Mesothelial cell of epicardium (in vitro differentiated cells): ENCODE data around the gene COL9A2. TPM values are rescaled to one million over a fixed set of nuclear protein-coding genes. Genes with fewer than 3 reads are reported as not detected.

Source experiments
- DNase-seq, 2 experiments: peaks; one replicate each; pipeline ENCODE4 v3.0.0; 2021; ENCODE audit warnings: low spot score in 2 of 2; ENCODE audit not compliant: unreplicated experiment in 2 of 2
- H3K27ac Mint-ChIP-seq: 2 replicates; pipeline ENCODE4 v1.8.0; 2021; ENCODE audit warnings: mixed read lengths
- H3K27me3 Mint-ChIP-seq: 2 replicates; pipeline ENCODE4 v1.8.0; 2021; ENCODE audit warnings: low read depth, mixed read lengths
- H3K36me3 Mint-ChIP-seq: 2 replicates; pipeline ENCODE4 v1.8.0; 2021; ENCODE audit warnings: mixed read lengths
- H3K4me1 Mint-ChIP-seq: 2 replicates; pipeline ENCODE4 v1.8.0; 2021; ENCODE audit warnings: mixed read lengths
- H3K4me3 Mint-ChIP-seq: 2 replicates; pipeline ENCODE4 v1.8.0; 2021; ENCODE audit warnings: mild to moderate bottlenecking, moderate library complexity, mixed read lengths
- H3K9me3 Mint-ChIP-seq: 2 replicates; pipeline ENCODE4 v1.8.0; 2021; ENCODE audit warnings: mixed read lengths
- total RNA-seq: library from RNA; stranded (reverse); gene quantifications from 3 replicates; pipeline ENCODE4 v1.2.1, GENCODE V29; 2021
- TF ChIP-seq, protein P1 (sequence below): fragments of 200-600 bp; sonication (generic); IDR thresholded peaks from one replicate; pipeline ENCODE4 v1.5.0; 2021; ENCODE audit warnings: antibody characterized with exemption; ENCODE audit not compliant: unreplicated experiment

The COL9A2 gene
- total RNA-seq, 1 donor from 2014 or later: 50.3 TPM

- Mint-ChIP-seq H3K9me3 (no peaks in the 10 kb centered on the region), H3K36me3 (peaks cover 30% of the 10 kb centered on the region), H3K4me3 (no peak overlapping the region), H3K27ac (no peak overlapping the region), H3K27me3 (no peaks in the 10 kb centered on the region), H3K4me1 (peaks cover 5% of the 10 kb centered on the region)
- TF ChIP-seq, protein P1, sequence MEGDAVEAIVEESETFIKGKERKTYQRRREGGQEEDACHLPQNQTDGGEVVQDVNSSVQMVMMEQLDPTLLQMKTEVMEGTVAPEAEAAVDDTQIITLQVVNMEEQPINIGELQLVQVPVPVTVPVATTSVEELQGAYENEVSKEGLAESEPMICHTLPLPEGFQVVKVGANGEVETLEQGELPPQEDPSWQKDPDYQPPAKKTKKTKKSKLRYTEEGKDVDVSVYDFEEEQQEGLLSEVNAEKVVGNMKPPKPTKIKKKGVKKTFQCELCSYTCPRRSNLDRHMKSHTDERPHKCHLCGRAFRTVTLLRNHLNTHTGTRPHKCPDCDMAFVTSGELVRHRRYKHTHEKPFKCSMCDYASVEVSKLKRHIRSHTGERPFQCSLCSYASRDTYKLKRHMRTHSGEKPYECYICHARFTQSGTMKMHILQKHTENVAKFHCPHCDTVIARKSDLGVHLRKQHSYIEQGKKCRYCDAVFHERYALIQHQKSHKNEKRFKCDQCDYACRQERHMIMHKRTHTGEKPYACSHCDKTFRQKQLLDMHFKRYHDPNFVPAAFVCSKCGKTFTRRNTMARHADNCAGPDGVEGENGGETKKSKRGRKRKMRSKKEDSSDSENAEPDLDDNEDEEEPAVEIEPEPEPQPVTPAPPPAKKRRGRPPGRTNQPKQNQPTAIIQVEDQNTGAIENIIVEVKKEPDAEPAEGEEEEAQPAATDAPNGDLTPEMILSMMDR: no peak
- no peak for DNase-seq
Measured at GRCh38 chr1:40265298-40265697, 51.8 kb downstream of the COL9A2 start.

- no peaks in the 10 kb centered on the region for H3K9me3 Mint-ChIP-seq
- peaks cover 25% of the 10 kb centered on the region for H3K36me3 Mint-ChIP-seq
- DNase-seq: no peak
- TF ChIP-seq, protein P1: no peak
- H3K4me3 Mint-ChIP-seq: no peak overlapping the region
- H3K4me1 Mint-ChIP-seq: peaks cover 9% of the 10 kb centered on the region
- no peak overlapping the region for H3K27ac Mint-ChIP-seq
- no peaks in the 10 kb centered on the region for H3K27me3 Mint-ChIP-seq
Measured at GRCh38 chr1:40264354-40264781, 52.7 kb downstream of the COL9A2 start.

DNA sequence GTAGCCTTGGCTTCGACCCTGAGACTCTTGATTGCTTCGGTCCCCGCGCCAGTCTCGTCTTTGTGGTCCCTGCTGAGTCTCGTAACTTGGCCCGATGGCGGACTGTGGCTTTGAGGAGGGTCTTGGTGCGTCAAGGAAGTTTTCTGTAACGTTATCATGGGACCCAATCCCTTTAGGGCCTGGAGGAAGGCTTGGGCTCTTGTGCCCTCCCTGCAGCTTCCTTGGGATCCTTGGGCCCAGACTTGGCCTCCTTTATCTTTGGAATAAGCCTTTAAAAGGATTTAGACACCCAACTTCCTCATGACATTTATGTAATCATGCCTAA is 58.7 kb downstream of the COL9A2 start:
- Mint-ChIP-seq H3K27me3 (no peaks in the 10 kb centered on the region), H3K36me3 (peaks cover 12% of the 10 kb centered on the region), H3K4me3 (peak overlapping the region; percentile 93), H3K9me3 (no peaks in the 10 kb centered on the region), H3K27ac (peak overlapping the region; percentile 100), H3K4me1 (peaks cover 19% of the 10 kb centered on the region)
- TF ChIP-seq, protein P1: no peak
- no peak for DNase-seq

GRCh38 chr1:40257688-40258444 is 59.2 kb downstream of the COL9A2 start, which contains the start of gene ZMPSTE24:
Gene ZMPSTE24, plus strand, starts transcription at chr1:40258236. Its CDS starts 36 bp downstream, at chr1:40258272.
- peaks cover 11% of the 10 kb centered on the region for H3K36me3 Mint-ChIP-seq
- H3K9me3 Mint-ChIP-seq: no peaks in the 10 kb centered on the region
- DNase-seq: peak; percentile 89 to 96
- peaks cover 19% of the 10 kb centered on the region for H3K4me1 Mint-ChIP-seq
- H3K27me3 Mint-ChIP-seq: no peaks in the 10 kb centered on the region
- H3K27ac Mint-ChIP-seq: peak within 1 kb of the TSS; percentile 100
- H3K4me3 Mint-ChIP-seq: peak within 1 kb of the TSS; percentile 93
- TF ChIP-seq, protein P1: no peak

GRCh38 chr1:40257313-40257687 is 59.8 kb downstream of the COL9A2 start:
- Mint-ChIP-seq H3K4me1 (peaks cover 19% of the 10 kb centered on the region), H3K36me3 (peaks cover 8% of the 10 kb centered on the region), H3K4me3 (peak overlapping the region; percentile 93), H3K27ac (peak overlapping the region; percentile 100), H3K27me3 (no peaks in the 10 kb centered on the region), H3K9me3 (no peaks in the 10 kb centered on the region)
- TF ChIP-seq, protein P1: no peak
- DNase-seq: no peak
